Measurements from ENCODE around the gene DHX9. TPM values are rescaled to one million over a fixed set of nuclear protein-coding genes. Genes with fewer than 3 reads are reported as not detected.
A peak's percentile ranks its signal among the peaks of the same experiment; 100 is the strongest.
"Not testable (repeated sequence)": the region's sequence is repeated elsewhere in the genome, so short reads cannot be mapped to it uniquely, and the experiment has no call there.

The DHX9 gene
- total RNA-seq, 2 donors from 2014 or later: 136 to 273 TPM

- no peak overlapping the region for H3K4me3 Mint-ChIP-seq
- H3K36me3 Mint-ChIP-seq (ENCODE audit: low read depth): peaks cover 61% of the 10 kb centered on the region
- no peak overlapping the region for H3K27ac Mint-ChIP-seq
- peaks cover 16% of the 10 kb centered on the region for H3K4me1 Mint-ChIP-seq
- peaks cover 5% of the 10 kb centered on the region for H3K9me3 Mint-ChIP-seq
- no peak for ATAC-seq (replicated peaks)
- no peaks in the 10 kb centered on the region for H3K27me3 Mint-ChIP-seq
Observed at GRCh38 chr1:182888736-182889531, 49.8 kb downstream of the DHX9 start.

DNA sequence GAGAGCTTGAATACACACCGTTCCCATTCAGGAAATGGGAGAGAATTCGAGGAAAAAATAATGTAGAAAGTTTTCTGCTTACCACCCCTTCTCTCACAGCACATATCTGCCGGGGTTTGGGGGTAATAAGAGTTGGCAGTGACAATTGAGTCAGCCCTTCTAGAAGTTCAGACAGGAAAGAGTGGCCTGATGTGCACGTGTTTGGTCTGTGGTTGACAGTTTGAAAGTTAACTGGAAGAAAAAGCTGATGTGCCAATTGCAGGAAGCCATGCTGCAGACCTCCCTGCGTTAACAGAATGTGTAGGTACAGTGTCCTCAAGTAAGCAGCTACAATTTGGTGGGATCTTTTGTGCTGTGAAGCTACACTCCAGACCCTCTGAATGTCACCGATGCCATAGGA lies 50.9 kb downstream of the DHX9 start:
- no peaks in the 10 kb centered on the region for H3K27me3 Mint-ChIP-seq
- H3K27ac Mint-ChIP-seq: no peak overlapping the region
- peak; percentile 52 for ATAC-seq (replicated peaks)
- no peak overlapping the region for H3K4me3 Mint-ChIP-seq
- H3K36me3 Mint-ChIP-seq (ENCODE audit: low read depth): peaks cover 51% of the 10 kb centered on the region
- peaks cover 16% of the 10 kb centered on the region for H3K4me1 Mint-ChIP-seq
- H3K9me3 Mint-ChIP-seq: peaks cover 9% of the 10 kb centered on the region

DNA sequence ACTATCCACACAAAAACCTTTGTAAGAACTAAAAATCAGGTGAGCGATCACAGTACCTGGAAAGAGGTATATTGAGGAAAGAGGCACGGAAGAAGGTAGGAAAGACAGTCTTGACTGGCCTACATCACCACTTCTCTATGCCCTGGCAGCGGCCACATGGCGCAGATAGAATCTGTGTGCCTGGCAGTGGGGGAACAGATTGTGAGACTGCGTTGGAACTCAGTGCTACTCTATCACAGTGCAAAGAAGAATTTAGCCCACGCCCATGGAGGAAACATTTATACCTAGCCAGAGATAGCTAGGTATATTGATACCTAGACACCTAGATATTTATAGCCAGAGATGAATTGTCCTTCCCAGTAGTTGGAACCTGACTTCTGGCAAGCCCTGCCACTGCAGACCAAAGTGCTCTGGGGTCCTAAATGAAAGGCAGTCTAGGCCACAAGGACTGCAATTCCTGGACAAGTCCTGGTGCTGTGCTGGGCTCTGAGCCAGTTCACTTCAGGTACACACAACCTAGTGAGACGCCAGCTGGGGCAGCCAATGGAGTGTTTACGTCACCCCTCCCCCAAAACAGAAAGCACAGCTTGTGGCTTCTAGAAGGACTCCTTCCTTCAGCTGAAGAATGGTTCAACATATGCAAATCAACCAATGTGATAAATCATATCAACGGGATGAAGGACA lies 51.9 kb downstream of the DHX9 start:
- Mint-ChIP-seq H3K4me3 (no peak overlapping the region), H3K27me3 (no peaks in the 10 kb centered on the region), H3K27ac (no peak overlapping the region), H3K9me3 (peaks cover 9% of the 10 kb centered on the region), H3K36me3 (ENCODE audit: low read depth) (peaks cover 40% of the 10 kb centered on the region), H3K4me1 (peaks cover 10% of the 10 kb centered on the region)
- ATAC-seq (replicated peaks): no peak

DNA sequence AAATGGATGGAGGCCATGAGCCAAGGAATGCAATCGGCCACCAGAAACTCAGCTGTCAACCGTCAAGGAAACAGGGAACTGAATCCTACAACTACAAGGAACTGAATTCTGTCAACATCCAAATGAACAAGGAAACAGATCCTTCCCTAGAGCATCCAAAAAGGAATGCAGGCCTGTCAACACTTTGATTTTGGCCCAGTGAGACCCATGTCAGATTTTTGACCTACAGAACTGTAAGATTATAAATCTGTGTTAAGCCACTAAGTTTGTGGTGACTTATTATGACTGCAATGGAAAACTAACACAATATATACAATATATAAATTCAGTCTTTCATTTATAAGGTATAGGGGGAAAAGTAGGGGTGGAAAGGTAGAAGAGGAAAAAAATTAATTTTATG lies 58.5 kb downstream of the DHX9 start:
- Mint-ChIP-seq H3K27me3 (no peaks in the 10 kb centered on the region), H3K9me3 (peaks cover 5% of the 10 kb centered on the region), H3K27ac (no peak overlapping the region), H3K4me1 (no peaks in the 10 kb centered on the region), H3K4me3 (no peak overlapping the region), H3K36me3 (ENCODE audit: low read depth) (no peaks in the 10 kb centered on the region)
- ATAC-seq (replicated peaks): no peak

GRCh38 chr1:182901946-182902345 lies 62.8 kb downstream of the DHX9 start:
- H3K4me1 Mint-ChIP-seq; H3K27me3 Mint-ChIP-seq; H3K4me3 Mint-ChIP-seq; H3K9me3 Mint-ChIP-seq; ATAC-seq (replicated peaks); H3K36me3 Mint-ChIP-seq (ENCODE audit: low read depth); H3K27ac Mint-ChIP-seq: not testable (repeated sequence)

- no peaks in the 10 kb centered on the region for H3K36me3 Mint-ChIP-seq (ENCODE audit: low read depth)
- H3K4me3 Mint-ChIP-seq: no peak overlapping the region
- no peaks in the 10 kb centered on the region for H3K9me3 Mint-ChIP-seq
- peaks cover 4% of the 10 kb centered on the region for H3K27me3 Mint-ChIP-seq
- H3K27ac Mint-ChIP-seq: no peak overlapping the region
- no peak for ATAC-seq (replicated peaks)
- no peaks in the 10 kb centered on the region for H3K4me1 Mint-ChIP-seq
Observed at GRCh38 chr1:182905321-182905720, 66.2 kb downstream of the DHX9 start.

DNA sequence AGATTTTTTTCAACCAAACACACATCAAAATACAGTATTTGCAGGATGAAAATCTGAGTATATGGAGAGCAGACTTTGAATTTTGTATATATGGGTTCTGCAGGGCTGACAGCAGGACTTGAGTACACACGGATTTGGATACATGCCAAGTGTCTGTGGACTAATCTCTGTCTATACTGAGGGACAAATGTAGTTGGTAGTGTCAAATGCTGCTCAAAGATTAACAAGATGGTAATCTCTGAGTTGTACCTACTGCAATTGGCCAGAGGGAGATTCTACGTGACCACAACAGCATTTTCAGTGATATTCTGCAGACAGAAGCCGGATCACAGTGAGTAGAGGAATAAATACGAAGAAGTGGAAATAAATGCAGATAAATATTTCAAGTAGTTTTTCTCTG lies 70.4 kb downstream of the DHX9 start:
- peaks cover 10% of the 10 kb centered on the region for H3K27me3 Mint-ChIP-seq
- H3K36me3 Mint-ChIP-seq (ENCODE audit: low read depth): no peaks in the 10 kb centered on the region
- no peak overlapping the region for H3K27ac Mint-ChIP-seq
- ATAC-seq (replicated peaks): no peak
- H3K4me3 Mint-ChIP-seq: no peak overlapping the region
- peaks cover 4% of the 10 kb centered on the region for H3K9me3 Mint-ChIP-seq
- H3K4me1 Mint-ChIP-seq: no peaks in the 10 kb centered on the region

DNA sequence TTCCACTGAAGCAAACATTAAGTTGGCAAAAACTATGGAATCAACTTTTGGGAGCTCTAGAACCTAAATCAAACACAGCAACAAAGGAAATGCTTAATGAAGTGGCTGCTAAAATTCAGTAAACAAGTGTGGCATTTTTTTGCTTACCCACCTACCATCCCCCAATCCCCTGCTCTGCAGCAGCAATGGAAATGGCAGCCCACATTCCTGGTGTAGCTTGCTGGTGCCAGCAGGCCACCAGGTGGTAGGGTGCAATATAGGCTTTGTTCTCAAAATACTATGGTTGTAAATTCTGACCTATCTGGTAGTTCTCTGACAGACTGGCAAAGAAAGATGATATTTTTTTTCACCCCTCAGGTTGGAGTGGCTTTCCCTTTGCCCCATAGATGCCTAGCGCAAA lies 71.0 kb downstream of the DHX9 start:
- Mint-ChIP-seq H3K4me3 (no peak overlapping the region), H3K4me1 (no peaks in the 10 kb centered on the region), H3K9me3 (peaks cover 4% of the 10 kb centered on the region), H3K36me3 (ENCODE audit: low read depth) (no peaks in the 10 kb centered on the region), H3K27me3 (peaks cover 10% of the 10 kb centered on the region), H3K27ac (no peak overlapping the region)
- ATAC-seq (replicated peaks): no peak

DNA sequence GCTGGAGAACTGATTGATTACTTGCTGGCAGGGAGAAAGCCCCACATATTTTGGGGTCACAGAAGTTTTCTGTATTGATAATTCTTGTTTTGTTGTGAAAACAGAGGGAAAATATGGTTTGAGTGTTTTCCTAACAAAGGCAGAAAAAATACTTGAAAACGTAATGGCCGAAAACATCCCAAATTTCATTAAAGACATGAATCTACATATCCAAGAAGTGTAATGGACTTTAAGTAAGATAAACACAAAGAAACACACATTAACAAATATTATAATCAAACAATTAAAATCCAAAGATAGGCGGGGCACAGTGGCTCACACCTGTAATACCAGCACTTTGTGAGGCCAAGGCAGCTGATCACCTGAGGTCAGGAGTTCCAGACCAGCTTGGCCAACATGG lies 74.3 kb downstream of the DHX9 start:
- H3K4me3 Mint-ChIP-seq: no peak overlapping the region
- no peak overlapping the region for H3K27ac Mint-ChIP-seq
- no peaks in the 10 kb centered on the region for H3K4me1 Mint-ChIP-seq
- ATAC-seq (replicated peaks): no peak
- H3K9me3 Mint-ChIP-seq: peaks cover 4% of the 10 kb centered on the region
- no peaks in the 10 kb centered on the region for H3K36me3 Mint-ChIP-seq (ENCODE audit: low read depth)
- peaks cover 27% of the 10 kb centered on the region for H3K27me3 Mint-ChIP-seq

DNA sequence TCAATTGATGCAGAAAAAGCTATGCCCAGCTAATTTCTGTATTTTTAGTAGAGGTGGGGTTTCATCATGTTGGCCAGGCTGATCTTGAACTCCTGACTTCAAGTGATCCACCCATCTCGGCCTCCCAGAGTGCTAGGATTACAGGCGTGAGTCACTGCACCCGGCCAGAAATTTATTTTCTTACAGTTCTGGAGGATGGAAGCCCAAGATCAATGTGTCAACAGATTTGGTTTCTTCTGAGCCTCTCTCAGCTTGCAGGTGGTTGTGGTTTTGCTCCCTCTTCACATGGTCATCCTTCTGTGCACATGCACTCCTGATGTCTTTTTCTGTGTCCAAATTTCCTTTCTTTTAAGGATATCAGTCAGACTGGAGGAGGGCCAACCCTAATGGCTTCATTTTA lies 78.2 kb downstream of the DHX9 start:
- Mint-ChIP-seq H3K36me3 (ENCODE audit: low read depth) (no peaks in the 10 kb centered on the region), H3K9me3 (no peaks in the 10 kb centered on the region), H3K4me3 (no peak overlapping the region), H3K4me1 (no peaks in the 10 kb centered on the region), H3K27ac (no peak overlapping the region), H3K27me3 (peaks cover 39% of the 10 kb centered on the region)
- no peak for ATAC-seq (replicated peaks)

GRCh38 chr1:182925661-182926060 lies 86.5 kb downstream of the DHX9 start:
- no peak overlapping the region for H3K27ac Mint-ChIP-seq
- H3K36me3 Mint-ChIP-seq (ENCODE audit: low read depth): no peaks in the 10 kb centered on the region
- H3K27me3 Mint-ChIP-seq: peaks cover 23% of the 10 kb centered on the region
- H3K9me3 Mint-ChIP-seq: no peaks in the 10 kb centered on the region
- no peaks in the 10 kb centered on the region for H3K4me1 Mint-ChIP-seq
- ATAC-seq (replicated peaks): no peak
- H3K4me3 Mint-ChIP-seq: no peak overlapping the region

DNA sequence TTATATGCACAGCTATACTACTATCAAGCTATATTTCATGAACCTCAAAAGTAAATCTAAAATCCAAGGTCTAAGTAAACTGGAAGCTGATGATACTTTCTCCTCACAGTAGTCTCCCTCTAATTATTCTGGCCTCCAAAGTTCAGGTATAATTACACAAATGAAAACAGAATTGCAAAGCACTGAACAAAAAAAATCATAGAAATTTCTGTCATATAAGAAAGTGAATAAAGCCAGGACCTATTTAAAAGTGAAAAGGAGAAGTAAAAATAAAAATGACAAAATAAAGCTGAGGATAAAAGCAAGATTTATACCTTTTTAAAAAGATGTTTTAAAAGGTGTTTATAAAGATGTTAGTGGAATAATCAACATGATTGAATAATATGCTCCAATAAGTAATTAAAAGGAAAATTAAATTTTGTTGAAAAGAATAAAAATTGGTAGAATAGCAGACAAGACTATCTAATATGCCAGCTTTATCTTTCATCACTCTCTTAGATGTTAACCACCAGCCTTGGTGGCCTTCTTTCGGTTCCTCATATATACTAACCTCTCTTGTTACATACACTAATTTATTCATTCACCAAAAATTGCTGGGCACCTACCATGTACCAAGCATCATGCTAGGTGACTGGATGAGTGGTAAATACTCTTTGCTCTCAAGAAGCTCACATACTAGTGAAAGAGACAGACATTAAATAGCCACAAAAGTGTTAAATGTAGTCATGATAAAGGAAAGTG lies 88.7 kb downstream of the DHX9 start:
- no peaks in the 10 kb centered on the region for H3K36me3 Mint-ChIP-seq (ENCODE audit: low read depth)
- H3K27ac Mint-ChIP-seq: no peak overlapping the region

GRCh38 chr1:182930985-182931384 lies 91.8 kb downstream of the DHX9 start:
- no peak for ATAC-seq (replicated peaks)
- H3K4me3 Mint-ChIP-seq: no peak overlapping the region
- H3K4me1 Mint-ChIP-seq: no peaks in the 10 kb centered on the region
- peaks cover 3% of the 10 kb centered on the region for H3K9me3 Mint-ChIP-seq
- H3K36me3 Mint-ChIP-seq (ENCODE audit: low read depth): no peaks in the 10 kb centered on the region
- peaks cover 3% of the 10 kb centered on the region for H3K27me3 Mint-ChIP-seq
- no peak overlapping the region for H3K27ac Mint-ChIP-seq

More for the DNA sequence above, 88.7 kb downstream of the DHX9 start:
- H3K4me1 Mint-ChIP-seq: no peaks in the 10 kb centered on the region
- no peak overlapping the region for H3K4me3 Mint-ChIP-seq
- H3K27me3 Mint-ChIP-seq: peaks cover 12% of the 10 kb centered on the region
- no peaks in the 10 kb centered on the region for H3K9me3 Mint-ChIP-seq
- no peak for ATAC-seq (replicated peaks)

DNA sequence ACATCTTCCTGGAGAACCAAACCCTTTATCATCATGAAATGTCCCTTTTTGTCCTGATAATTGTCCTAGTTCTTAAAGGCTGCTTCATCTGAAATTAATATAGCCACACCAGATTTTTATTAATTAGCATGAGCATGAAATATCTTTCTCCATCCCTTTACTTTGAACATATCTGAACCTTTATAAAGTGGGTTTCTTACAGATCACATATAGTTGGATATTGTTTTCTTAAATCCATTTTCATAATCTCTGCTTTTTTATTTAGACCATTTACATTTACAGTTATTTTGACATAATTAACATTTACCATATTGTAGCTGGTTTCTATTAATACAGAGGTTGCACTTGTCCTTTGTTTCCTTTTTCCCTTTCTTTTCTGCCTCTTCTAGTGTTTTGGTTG lies 96.6 kb downstream of the DHX9 start:
- no peak overlapping the region for H3K27ac Mint-ChIP-seq
- H3K4me1 Mint-ChIP-seq: no peaks in the 10 kb centered on the region
- H3K9me3 Mint-ChIP-seq: peaks cover 3% of the 10 kb centered on the region
- no peaks in the 10 kb centered on the region for H3K36me3 Mint-ChIP-seq (ENCODE audit: low read depth)
- H3K4me3 Mint-ChIP-seq: no peak overlapping the region
- H3K27me3 Mint-ChIP-seq: peaks cover 12% of the 10 kb centered on the region
- no peak for ATAC-seq (replicated peaks)
